H1 (cell line): ENCODE measurements around the gene TBC1D23. TPM values are rescaled to one million over a fixed set of nuclear protein-coding genes. Genes with fewer than 3 reads are reported as not detected.

ENCODE experiments used
- BACH1 ChIP-seq: IDR thresholded peaks from 2 replicates; pipeline ENCODE4 v1.6.1; 2012; ENCODE audit warnings: low read length, improper control_type of control experiment
- BCL11A ChIP-seq, 2 experiments: IDR thresholded peaks; one replicate each; pipeline ENCODE4 v1.6.1; 2011; ENCODE audit warnings: low read depth in 2 of 2, low read length in 2 of 2, mild to moderate bottlenecking in 2 of 2
- CHD2 ChIP-seq: IDR thresholded peaks from 2 replicates; pipeline ENCODE4 v1.6.1; 2012; ENCODE audit warnings: low read length, improper control_type of control experiment
- NANOG ChIP-seq: IDR thresholded peaks from 2 replicates; pipeline ENCODE4 v1.6.1; 2011; ENCODE audit warnings: low read length, low read depth, mild to moderate bottlenecking, inconsistent platforms; ENCODE audit not compliant: insufficient read depth, poor library complexity, severe bottlenecking
- RFX5 ChIP-seq: IDR thresholded peaks from 2 replicates; pipeline ENCODE4 v1.6.1; 2011; ENCODE audit warnings: low read depth, low read length, improper control_type of control experiment, borderline replicate concordance
- SIN3A ChIP-seq, 2 experiments: IDR thresholded peaks in 1 of 2; conservative IDR thresholded peaks in 1 of 2; 2 replicates each; pipeline ENCODE4 v1.6.1; 2011 to 2012; ENCODE audit warnings: low read length in 2 of 2, improper control_type of control experiment in 1 of 2, low read depth in 1 of 2, mild to moderate bottlenecking in 1 of 2
- polyA plus RNA-seq, 7 experiments: library from polyadenylated mRNA; depleted of rRNA in 3 of 7; stranded (reverse) in 5 of 7; unstranded in 2 of 7; fragments of >200 nt in 5 of 7; fragments of 200-250 nt in 2 of 7; gene quantifications; 1 replicate in 5 of 7; 2 replicates in 1 of 7; 4 replicates in 1 of 7; pipeline versions ENCODE4 v1.2.1 to v1.2.3, GENCODE V29; 2011 to 2013; ENCODE audit warnings: missing spikeins in 2 of 7, mixed read lengths in 2 of 7
- total RNA-seq: library from RNA; stranded (reverse); fragmentation: NEBNext Ultra II Directional; extraction: Animal tissue kit (Norgen Biotek cat#: 25700); gene quantifications from 2 replicates; pipeline ENCODE4 v1.2.1, GENCODE V29; 2021
- TF ChIP-seq, protein P1 (sequence below): fragments of 300-600 bp; sonication (generic); IDR thresholded peaks from 2 replicates; pipeline ENCODE4 v1.7.1; 2012; ENCODE audit warnings: low read length, moderate library complexity, mild to moderate bottlenecking, inconsistent platforms; ENCODE audit not compliant: insufficient replicate concordance

TBC1D23 gene
- total and polyA plus RNA-seq, 2 of the 8 experiments (the other 6 are each of a cell fraction or from before 2014, with no cell fraction given) = 6.4 to 29.3 TPM

DNA sequence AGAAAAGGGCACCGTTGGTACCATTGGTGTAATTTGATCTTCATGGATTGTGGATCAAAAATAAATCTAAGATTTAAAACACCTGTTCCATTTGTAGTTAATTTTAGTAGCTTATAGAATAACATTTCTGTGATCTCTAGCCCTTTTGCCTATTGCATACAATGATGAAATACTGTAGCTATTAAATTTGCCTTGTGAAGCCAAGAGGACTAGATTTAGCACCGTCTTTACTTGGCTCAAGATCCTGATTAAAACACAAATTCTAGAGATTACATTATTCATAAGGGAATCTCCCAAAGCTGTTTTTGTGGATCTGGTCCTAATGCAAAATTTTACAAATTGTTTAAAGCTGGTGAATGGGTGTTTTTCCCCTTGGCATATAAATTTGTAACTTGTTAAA, 8.2 kb downstream of the TBC1D23 start (continued):
- TF ChIP-seq, protein P1, sequence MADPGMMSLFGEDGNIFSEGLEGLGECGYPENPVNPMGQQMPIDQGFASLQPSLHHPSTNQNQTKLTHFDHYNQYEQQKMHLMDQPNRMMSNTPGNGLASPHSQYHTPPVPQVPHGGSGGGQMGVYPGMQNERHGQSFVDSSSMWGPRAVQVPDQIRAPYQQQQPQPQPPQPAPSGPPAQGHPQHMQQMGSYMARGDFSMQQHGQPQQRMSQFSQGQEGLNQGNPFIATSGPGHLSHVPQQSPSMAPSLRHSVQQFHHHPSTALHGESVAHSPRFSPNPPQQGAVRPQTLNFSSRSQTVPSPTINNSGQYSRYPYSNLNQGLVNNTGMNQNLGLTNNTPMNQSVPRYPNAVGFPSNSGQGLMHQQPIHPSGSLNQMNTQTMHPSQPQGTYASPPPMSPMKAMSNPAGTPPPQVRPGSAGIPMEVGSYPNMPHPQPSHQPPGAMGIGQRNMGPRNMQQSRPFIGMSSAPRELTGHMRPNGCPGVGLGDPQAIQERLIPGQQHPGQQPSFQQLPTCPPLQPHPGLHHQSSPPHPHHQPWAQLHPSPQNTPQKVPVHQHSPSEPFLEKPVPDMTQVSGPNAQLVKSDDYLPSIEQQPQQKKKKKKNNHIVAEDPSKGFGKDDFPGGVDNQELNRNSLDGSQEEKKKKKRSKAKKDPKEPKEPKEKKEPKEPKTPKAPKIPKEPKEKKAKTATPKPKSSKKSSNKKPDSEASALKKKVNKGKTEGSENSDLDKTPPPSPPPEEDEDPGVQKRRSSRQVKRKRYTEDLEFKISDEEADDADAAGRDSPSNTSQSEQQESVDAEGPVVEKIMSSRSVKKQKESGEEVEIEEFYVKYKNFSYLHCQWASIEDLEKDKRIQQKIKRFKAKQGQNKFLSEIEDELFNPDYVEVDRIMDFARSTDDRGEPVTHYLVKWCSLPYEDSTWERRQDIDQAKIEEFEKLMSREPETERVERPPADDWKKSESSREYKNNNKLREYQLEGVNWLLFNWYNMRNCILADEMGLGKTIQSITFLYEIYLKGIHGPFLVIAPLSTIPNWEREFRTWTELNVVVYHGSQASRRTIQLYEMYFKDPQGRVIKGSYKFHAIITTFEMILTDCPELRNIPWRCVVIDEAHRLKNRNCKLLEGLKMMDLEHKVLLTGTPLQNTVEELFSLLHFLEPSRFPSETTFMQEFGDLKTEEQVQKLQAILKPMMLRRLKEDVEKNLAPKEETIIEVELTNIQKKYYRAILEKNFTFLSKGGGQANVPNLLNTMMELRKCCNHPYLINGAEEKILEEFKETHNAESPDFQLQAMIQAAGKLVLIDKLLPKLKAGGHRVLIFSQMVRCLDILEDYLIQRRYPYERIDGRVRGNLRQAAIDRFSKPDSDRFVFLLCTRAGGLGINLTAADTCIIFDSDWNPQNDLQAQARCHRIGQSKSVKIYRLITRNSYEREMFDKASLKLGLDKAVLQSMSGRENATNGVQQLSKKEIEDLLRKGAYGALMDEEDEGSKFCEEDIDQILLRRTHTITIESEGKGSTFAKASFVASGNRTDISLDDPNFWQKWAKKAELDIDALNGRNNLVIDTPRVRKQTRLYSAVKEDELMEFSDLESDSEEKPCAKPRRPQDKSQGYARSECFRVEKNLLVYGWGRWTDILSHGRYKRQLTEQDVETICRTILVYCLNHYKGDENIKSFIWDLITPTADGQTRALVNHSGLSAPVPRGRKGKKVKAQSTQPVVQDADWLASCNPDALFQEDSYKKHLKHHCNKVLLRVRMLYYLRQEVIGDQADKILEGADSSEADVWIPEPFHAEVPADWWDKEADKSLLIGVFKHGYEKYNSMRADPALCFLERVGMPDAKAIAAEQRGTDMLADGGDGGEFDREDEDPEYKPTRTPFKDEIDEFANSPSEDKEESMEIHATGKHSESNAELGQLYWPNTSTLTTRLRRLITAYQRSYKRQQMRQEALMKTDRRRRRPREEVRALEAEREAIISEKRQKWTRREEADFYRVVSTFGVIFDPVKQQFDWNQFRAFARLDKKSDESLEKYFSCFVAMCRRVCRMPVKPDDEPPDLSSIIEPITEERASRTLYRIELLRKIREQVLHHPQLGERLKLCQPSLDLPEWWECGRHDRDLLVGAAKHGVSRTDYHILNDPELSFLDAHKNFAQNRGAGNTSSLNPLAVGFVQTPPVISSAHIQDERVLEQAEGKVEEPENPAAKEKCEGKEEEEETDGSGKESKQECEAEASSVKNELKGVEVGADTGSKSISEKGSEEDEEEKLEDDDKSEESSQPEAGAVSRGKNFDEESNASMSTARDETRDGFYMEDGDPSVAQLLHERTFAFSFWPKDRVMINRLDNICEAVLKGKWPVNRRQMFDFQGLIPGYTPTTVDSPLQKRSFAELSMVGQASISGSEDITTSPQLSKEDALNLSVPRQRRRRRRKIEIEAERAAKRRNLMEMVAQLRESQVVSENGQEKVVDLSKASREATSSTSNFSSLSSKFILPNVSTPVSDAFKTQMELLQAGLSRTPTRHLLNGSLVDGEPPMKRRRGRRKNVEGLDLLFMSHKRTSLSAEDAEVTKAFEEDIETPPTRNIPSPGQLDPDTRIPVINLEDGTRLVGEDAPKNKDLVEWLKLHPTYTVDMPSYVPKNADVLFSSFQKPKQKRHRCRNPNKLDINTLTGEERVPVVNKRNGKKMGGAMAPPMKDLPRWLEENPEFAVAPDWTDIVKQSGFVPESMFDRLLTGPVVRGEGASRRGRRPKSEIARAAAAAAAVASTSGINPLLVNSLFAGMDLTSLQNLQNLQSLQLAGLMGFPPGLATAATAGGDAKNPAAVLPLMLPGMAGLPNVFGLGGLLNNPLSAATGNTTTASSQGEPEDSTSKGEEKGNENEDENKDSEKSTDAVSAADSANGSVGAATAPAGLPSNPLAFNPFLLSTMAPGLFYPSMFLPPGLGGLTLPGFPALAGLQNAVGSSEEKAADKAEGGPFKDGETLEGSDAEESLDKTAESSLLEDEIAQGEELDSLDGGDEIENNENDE = no peak
- TF ChIP-seq BACH1 (no peak), CHD2 (no peak), RFX5 (no peak), SIN3A (conservative IDR thresholded peaks at IDR 0.05 in 1 of 2, IDR thresholded peaks at IDR 0.05 in 1 of 2; ENCODE audit: low read depth in 1 of 2, low read length in 2 of 2) (no peak), BCL11A (IDR thresholded peaks at IDR 0.05; ENCODE audit: low read depth in 2 of 2, low read length in 2 of 2) (no peak), NANOG (no peak)
